Endothelial cell of umbilical vein (primary cell): ENCODE results near the gene ARHGEF28. TPM values are rescaled to one million over a fixed set of nuclear protein-coding genes. Genes with fewer than 3 reads are reported as not detected.

Source experiments
- BruUV-seq: library from RNA; stranded (reverse); fragments of 400-500 nt; replicated peaks from 2 replicates; lab custom pipeline; 2021; lab: Mats Ljungman, UMichigan
- CTCF ChIA-PET: fragments of 300-600, 350-600 bp; sonication (Branson Sonifier 250); formaldehyde crosslinking; loops from one replicate; lab custom pipeline; 2021; ENCODE audit warnings: antibody characterized with exemption, inconsistent platforms; lab: Charles Lee
- POLR2A ChIA-PET: fragments of 300-600, 350-600 bp; sonication (Branson Sonifier 250); formaldehyde crosslinking; loops from one replicate; lab custom pipeline; 2021; ENCODE audit warnings: antibody characterized with exemption, inconsistent platforms; lab: Charles Lee
- DNase-seq: peaks from one replicate; pipeline ENCODE4 v3.0.0-alpha.2; 2011; ENCODE audit warnings: low read depth, low spot score
- FAIRE-seq: peaks from 2 replicates; lab custom pipeline; 2011; peaks lifted over from hg19 to GRCh38; lab: Jason Lieb, UNC
- H2AFZ ChIP-seq: 2 replicates; pipeline ENCODE4 v1.6.0; 2012; ENCODE audit warnings: low read depth, low read length, control low read depth, inconsistent platforms
- H3K27ac ChIP-seq: 2 replicates; pipeline ENCODE4 v1.5.1; 2011; ENCODE audit warnings: low read depth, mild to moderate bottlenecking, control low read depth, low read length, moderate library complexity; ENCODE audit not compliant: insufficient read depth
- H3K27me3 ChIP-seq, 2 experiments: 2 replicates each; pipeline versions ENCODE4 v1.6.0 to v1.6.1; 2011; ENCODE audit warnings: low read length in 2 of 2, mixed read lengths in 1 of 2; ENCODE audit not compliant: control insufficient read depth in 2 of 2, insufficient read depth in 2 of 2
- H3K36me3 ChIP-seq, 2 experiments: 2 replicates in 1 of 2; 3 replicates in 1 of 2; pipeline ENCODE4 v1.5.1; 2011; ENCODE audit warnings: low read length in 2 of 2, mild to moderate bottlenecking in 1 of 2, moderate library complexity in 1 of 2; ENCODE audit not compliant: control insufficient read depth in 2 of 2, insufficient read depth in 2 of 2; ENCODE audit errors: extremely low read depth in 1 of 2
- H3K4me1 ChIP-seq: 3 replicates; pipeline ENCODE4 v1.5.1; 2011; ENCODE audit warnings: mild to moderate bottlenecking, low read length; ENCODE audit not compliant: control insufficient read depth, insufficient read depth; ENCODE audit errors: extremely low read depth
- H3K4me2 ChIP-seq: 2 replicates; pipeline ENCODE4 v1.6.1; 2011; ENCODE audit warnings: low read length, control low read depth, mixed read lengths; ENCODE audit not compliant: insufficient read depth
- H3K4me3 ChIP-seq, 3 experiments: fragments of 200-600 bp in 1 of 3; sonication (generic), shearing (Covaris generic) in 1 of 3; replicated peaks in 1 of 3; 2 replicates each; pipeline ENCODE4 v1.5.1; 2011 to 2016; ENCODE audit warnings: control low read depth in 3 of 3, low read length in 3 of 3, mild to moderate bottlenecking in 2 of 3, inconsistent platforms in 1 of 3, low read depth in 1 of 3, moderate library complexity in 1 of 3; ENCODE audit not compliant: insufficient read depth in 1 of 3
- H3K79me2 ChIP-seq: 2 replicates; pipeline ENCODE4 v1.6.0; 2012; ENCODE audit warnings: low read length, inconsistent platforms; ENCODE audit not compliant: control insufficient read depth, insufficient read depth
- H3K9ac ChIP-seq: replicated peaks from 2 replicates; pipeline ENCODE3; 2011; ENCODE audit warnings: low read length, control low read depth; ENCODE audit not compliant: insufficient read depth; ENCODE audit errors: extremely low read depth
- H3K9me1 ChIP-seq: replicated peaks from 3 replicates; pipeline ENCODE4 v1.6.0; 2011; ENCODE audit warnings: mild to moderate bottlenecking, low read length; ENCODE audit not compliant: control insufficient read depth, insufficient read depth; ENCODE audit errors: extremely low read depth
- H3K9me3 ChIP-seq: replicated peaks from 2 replicates; pipeline ENCODE4 v1.5.1; 2012; ENCODE audit warnings: low read length, inconsistent platforms; ENCODE audit not compliant: control insufficient read depth, insufficient read depth
- H4K20me1 ChIP-seq: replicated peaks from 2 replicates; pipeline ENCODE3; 2011; ENCODE audit warnings: mild to moderate bottlenecking, low read length; ENCODE audit not compliant: control insufficient read depth, insufficient read depth; ENCODE audit errors: extremely low read depth
- CTCF ChIP-seq, 2 donors: IDR thresholded peaks; 1 replicate in 1 of 2; 2 replicates in 1 of 2; pipeline ENCODE4 v1.5.1; 2011; ENCODE audit warnings: low read length in 2 of 2, mild to moderate bottlenecking in 2 of 2, moderate library complexity in 2 of 2, control low read depth in 1 of 2, inconsistent platforms in 1 of 2, low read depth in 1 of 2; ENCODE audit not compliant: insufficient read depth in 1 of 2; ENCODE audit errors: extremely low read depth in 1 of 2
- EZH2 ChIP-seq: IDR thresholded peaks from 2 replicates; pipeline ENCODE4 v1.6.1; 2012; ENCODE audit warnings: borderline replicate concordance, low read depth, mild to moderate bottlenecking, moderate library complexity, low read length, inconsistent platforms; ENCODE audit not compliant: severe bottlenecking
- FOS ChIP-seq: IDR thresholded peaks from 2 replicates; pipeline ENCODE4 v1.6.1; 2011; ENCODE audit warnings: mild to moderate bottlenecking, low read length, moderate library complexity, borderline replicate concordance; ENCODE audit not compliant: insufficient read depth
- GATA2 ChIP-seq: IDR thresholded peaks from 2 replicates; pipeline ENCODE4 v1.7.0; 2011; ENCODE audit warnings: low read depth, mild to moderate bottlenecking, moderate library complexity, mixed read lengths, low read length; ENCODE audit not compliant: insufficient read length, insufficient read depth
- JUN ChIP-seq: IDR thresholded peaks from 2 replicates; pipeline ENCODE4 v1.6.1; 2011; ENCODE audit warnings: borderline replicate concordance, low read depth; ENCODE audit not compliant: insufficient read length, insufficient read depth
- MAX ChIP-seq: IDR thresholded peaks from 2 replicates; pipeline ENCODE4 v1.6.1; 2011; ENCODE audit not compliant: insufficient read depth, insufficient read length
- MYC ChIP-seq: IDR thresholded peaks from one replicate; pipeline ENCODE4 v1.6.1; 2011; ENCODE audit warnings: mild to moderate bottlenecking, low read depth, low read length
- POLR2A ChIP-seq: IDR thresholded peaks from 2 replicates; pipeline ENCODE4 v1.6.1; 2012; ENCODE audit warnings: low read depth, mild to moderate bottlenecking, control low read depth, low read length
- POLR2AphosphoS5 ChIP-seq: IDR thresholded peaks from 2 replicates; pipeline ENCODE4 v1.6.1; 2012; ENCODE audit warnings: low read depth, mild to moderate bottlenecking, control low read depth, low read length, moderate library complexity; ENCODE audit not compliant: insufficient read depth
- dilution Hi-C: fragments of 300-500 bp; cut with MboI; formaldehyde crosslinking; loops from one replicate; pipeline ENCODE4 v1.15.0; 2019; ENCODE audit warnings: low sequenced_read_pairs; ENCODE audit not compliant: extremely low pct_ligation_motif_present
- intact Hi-C: fragments of 100-400 bp; cut with micrococcal nuclease; formaldehyde crosslinking; loops from one replicate; pipeline ENCODE4 v1.10.0; 2022
- polyA plus RNA-seq, 4 experiments: library from polyadenylated mRNA; depleted of rRNA in 3 of 4; stranded (reverse) in 3 of 4; unstranded in 1 of 4; fragments of >200 nt; gene quantifications; 2 replicates each; pipeline versions ENCODE4 v1.2.1 to v1.2.3, GENCODE V29; 2011 to 2012; ENCODE audit warnings: missing spikeins in 1 of 4
- total RNA-seq: library from RNA; stranded (reverse); gene quantifications from 2 replicates; pipeline ENCODE4 v1.2.3, GENCODE V29; 2021

ARHGEF28 gene
- total and polyA plus RNA-seq, 2 donors (not counting 3 experiments of a cell fraction or from before 2014, with no cell fraction given), result 29.5 to 108 TPM

DNA sequence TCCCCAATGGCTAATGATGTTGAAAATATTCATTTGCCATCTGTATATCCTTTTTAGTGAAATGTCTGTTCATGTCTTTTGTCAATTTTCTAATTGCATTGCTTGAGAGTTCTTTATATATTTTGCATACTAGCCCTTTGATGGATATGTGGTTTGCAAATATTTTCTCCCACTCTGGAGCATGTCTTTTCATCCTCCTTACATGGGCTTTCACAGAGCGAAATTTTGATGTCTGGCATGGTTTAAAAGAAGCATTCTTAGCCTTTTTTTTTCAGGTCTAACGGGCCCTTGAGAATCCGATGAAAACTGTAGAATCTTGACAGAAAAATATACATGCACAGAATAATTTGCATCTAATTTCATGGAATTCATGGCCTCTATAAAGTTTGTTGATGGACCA lies 44.7 kb downstream of the ARHGEF28 start:
- Histone ChIP-seq H2AFZ (no peak overlapping the region), H3K9me3 (no peaks in the 10 kb centered on the region), H3K4me2 (no peak overlapping the region), H4K20me1 (peaks cover 6% of the 10 kb centered on the region), H3K36me3 (peaks cover 4 to 7% of the 10 kb centered on the region in 2 experiments), H3K4me3 (no peak overlapping the region), H3K27me3 (no peaks in the 10 kb centered on the region), H3K9ac (no peak overlapping the region), H3K79me2 (peaks cover 91% of the 10 kb centered on the region), H3K9me1 (no peaks in the 10 kb centered on the region), H3K27ac (no peak overlapping the region), H3K4me1 (peaks cover 33% of the 10 kb centered on the region)
- TF ChIP-seq JUN (no peak), GATA2 (no peak), CTCF (IDR thresholded peaks at IDR 0.05; ENCODE audit: extremely low read depth in 1 of 2, insufficient read depth in 1 of 2, low read depth in 1 of 2, low read length in 2 of 2) (no peak), POLR2AphosphoS5 (no peak), MYC (no peak), EZH2 (no peak), MAX (no peak), POLR2A (no peak), FOS (no peak)
- dilution Hi-C loops, result no loop called here
- no TSS peak for BruUV-seq
- CTCF ChIA-PET, result interaction anchor here (1.0 to 1.1 kb wide), 2 partner anchors 12 to 30 kb away, joined by 3 to 4 read pairs; no protein-coding TSS in a partner anchor
- POLR2A ChIA-PET, result no interaction called here
- no peak for FAIRE-seq
- intact Hi-C loops, result no loop called here
- DNase-seq, result no peak
